ENCODE data around the gene USP3.

The USP3 gene

GRCh38 chr15:63499175-63499549 is 5.2 kb upstream of the USP3 start:
- DNase-seq = no peak

DNA sequence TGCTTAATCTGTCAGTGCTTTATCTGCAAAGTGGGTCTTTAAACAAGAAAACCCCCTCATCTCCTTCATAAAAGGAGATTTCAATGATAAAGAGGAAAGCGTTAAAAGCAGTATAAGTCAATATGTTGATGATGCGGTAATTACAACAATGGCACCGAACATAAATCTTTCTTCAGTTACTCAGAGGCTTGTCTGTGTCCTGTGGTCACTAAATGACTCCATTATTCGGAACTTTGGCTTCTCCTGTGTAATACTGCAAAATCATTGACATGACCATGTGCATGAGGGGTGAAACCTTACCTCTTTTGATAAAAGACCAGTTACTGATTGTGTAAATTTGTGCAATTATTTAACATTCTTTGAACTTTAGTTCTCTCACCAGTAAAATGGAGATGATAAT is 4.8 kb upstream of the USP3 start:
- DNase-seq = no peak

GRCh38 chr15:63500265-63501250 is 3.8 kb upstream of the USP3 start:
- DNase-seq = no peak

- DNase-seq = peak; percentile 10
These were observed 2.9 kb upstream of the USP3 start for GRCh38 chr15:63501256-63502089.

GRCh38 chr15:63502137-63502766 is 2.1 kb upstream of the USP3 start:
- DNase-seq = peak; percentile 64

DNA sequence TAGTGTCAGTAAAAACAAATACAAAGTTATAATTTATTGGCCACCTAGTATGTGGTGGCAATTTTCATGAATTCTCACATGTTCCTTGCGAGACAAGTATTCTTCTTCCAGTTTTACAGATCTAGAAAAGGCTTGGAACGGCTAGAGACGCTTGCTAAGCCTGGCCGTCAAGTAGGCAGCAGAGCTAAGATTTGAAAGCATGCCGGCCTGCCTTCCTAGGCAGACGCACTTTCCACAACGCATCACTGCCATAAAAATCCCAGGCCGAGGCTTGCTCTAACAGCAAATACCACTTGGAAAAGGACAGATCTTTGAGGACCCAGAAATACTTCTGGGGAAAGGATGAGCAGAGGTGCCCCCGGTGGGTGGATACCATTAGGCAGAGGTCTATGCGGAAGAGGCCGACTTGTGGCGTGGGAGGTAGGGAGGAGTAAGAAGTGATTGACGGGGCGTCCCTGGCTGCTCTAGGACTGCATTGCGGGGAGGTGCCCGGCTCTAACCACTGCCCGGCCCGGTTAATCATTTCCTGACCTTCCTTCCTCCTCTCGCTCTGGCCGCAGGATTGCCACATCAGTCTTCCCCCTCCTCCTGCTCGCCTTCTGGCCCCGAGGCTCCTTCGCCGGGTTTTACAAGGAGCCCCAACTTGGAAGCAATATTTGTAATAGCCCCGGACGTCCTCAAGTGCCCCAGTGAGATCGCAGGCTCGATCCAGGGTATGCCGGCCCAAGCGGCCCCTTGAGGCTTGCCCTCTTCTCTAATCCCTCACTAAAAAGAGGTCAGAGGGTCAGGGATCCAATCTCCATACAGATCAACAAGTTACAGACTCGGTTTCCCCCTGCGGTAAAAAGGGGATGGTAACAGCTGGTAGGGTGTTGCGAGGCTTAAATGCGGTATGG is 1.3 kb upstream of the USP3 start:
- no peak for DNase-seq

DNA sequence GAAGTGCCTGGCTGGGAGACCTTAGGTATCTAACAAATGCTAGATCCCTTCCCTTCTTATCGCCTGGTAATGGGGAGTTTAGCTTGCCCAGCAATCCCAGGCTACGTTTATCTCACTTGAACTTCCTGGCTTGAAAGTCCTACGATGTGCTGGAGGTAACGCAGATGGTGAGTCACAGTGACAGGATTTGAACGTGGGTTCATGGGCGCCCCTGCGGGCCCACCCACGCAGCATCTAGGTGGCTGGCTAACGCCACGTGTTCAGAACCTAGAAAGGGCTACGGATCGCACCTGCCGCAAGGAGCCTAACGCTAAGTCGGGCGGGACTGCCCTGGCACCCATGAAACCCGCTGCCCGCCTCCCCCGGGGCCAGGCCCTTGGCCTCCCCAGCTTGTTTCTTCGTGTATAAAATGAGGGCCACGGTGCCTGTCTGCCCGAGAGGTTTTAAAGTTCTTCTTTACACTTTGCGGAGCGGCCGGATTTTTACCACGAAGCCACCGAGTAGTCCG is 600 bp upstream of the USP3 start:
- no peak for DNase-seq

GRCh38 chr15:63504979-63505841 is 817 bp downstream of the USP3 start:
- DNase-seq = no peak

- DNase-seq = no peak
These were observed 1.4 kb downstream of the USP3 start for GRCh38 chr15:63505842-63506222.

DNA sequence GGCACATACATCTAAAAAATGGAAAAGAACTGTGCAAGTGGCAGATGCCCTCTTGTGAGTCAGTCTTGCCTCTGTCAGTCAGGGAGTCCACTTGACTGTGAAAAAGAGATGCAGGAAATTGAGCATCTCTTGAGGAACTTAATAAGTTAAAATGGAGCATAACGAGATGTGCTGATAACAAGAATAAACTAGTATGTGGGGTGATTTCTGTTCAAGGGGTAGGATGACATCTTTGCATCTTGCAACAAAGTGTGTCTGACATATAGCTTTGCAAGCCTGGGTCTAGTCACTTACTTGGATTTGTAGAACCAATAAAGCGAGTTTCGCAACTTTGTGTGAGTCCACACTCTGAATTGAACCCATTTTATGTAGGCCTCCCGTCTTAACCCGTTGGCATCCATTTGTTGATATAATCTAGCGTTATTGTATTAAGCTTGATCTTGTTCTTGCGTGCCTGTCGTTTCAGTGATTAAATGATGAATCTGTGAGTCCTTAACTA is 2.2 kb downstream of the USP3 start:
- no peak for DNase-seq

- DNase-seq = no peak
These were observed 3.8 kb downstream of the USP3 start for GRCh38 chr15:63507878-63508818.

GRCh38 chr15:63509056-63509954 is 4.9 kb downstream of the USP3 start:
- no peak for DNase-seq

- no peak for DNase-seq
These were observed 5.9 kb downstream of the USP3 start for GRCh38 chr15:63509955-63510940.

- DNase-seq = no peak
These were observed 7.8 kb downstream of the USP3 start for GRCh38 chr15:63512148-63512547.

DNA sequence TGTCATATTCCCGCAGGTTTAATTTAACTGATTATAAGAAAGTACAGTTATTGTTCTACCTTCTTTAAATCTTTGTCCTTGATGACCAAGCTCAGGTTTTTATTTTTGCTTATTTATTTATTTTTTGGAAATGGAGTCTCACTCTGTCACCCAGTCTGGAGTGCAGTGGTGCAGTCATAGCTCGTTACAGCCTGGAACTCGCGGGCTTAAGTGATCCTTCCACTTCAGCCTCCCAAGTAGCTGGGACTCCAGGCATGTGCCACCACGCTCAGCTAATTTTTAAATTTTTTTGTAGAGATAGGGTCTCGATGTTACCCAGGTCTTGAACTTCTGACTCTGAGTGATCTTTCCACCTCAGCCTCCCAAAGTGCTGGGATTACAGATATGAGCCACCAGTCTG is 8.9 kb downstream of the USP3 start:
- DNase-seq = no peak

DNA sequence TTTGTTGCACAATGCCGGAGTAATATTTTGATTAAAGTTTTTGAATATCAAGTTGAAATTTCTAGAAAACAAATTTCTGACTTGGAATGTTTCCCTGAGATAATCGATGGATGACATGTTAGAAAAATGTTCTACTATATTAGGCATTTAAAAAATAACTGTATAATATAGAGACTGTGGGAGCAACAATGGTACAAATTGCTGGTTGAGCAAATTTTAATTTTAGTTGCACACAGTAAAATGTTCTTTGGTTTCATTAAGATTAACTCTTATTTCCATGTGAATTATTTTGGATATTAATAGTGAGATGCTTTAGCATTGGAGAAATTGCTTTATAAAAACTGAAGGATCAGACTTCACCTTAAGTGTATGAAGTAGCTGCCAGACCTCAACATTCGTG is 9.3 kb downstream of the USP3 start:
- no peak for DNase-seq

- no peak for DNase-seq
These were observed 10.1 kb downstream of the USP3 start for GRCh38 chr15:63514531-63514943.

Data from DMS153 (cell line).